G401 (cell line): ENCODE data around the gene PTPRD. TPM values are rescaled to one million over a fixed set of nuclear protein-coding genes. Genes with fewer than 3 reads are reported as not detected.

Source experiments
- DNase-seq: peaks from one replicate; pipeline ENCODE4 v3.0.0-alpha.2; 2015; ENCODE audit warnings: low spot score
- in situ Hi-C: cut with HindIII; loops from 2 replicates; pipeline ENCODE4 v1.10.0; 2016; ENCODE audit warnings: low sequenced_read_pairs, mixed read lengths
- total RNA-seq: library from RNA; depleted of rRNA; stranded (reverse); fragments of >200 nt; shearing (Covaris generic); gene quantifications from 2 replicates; pipeline ENCODE4 v1.2.3, GENCODE V29; 2014

PTPRD gene
- total RNA-seq, 1 experiment from 2014 or later, result 13.0 TPM

DNA sequence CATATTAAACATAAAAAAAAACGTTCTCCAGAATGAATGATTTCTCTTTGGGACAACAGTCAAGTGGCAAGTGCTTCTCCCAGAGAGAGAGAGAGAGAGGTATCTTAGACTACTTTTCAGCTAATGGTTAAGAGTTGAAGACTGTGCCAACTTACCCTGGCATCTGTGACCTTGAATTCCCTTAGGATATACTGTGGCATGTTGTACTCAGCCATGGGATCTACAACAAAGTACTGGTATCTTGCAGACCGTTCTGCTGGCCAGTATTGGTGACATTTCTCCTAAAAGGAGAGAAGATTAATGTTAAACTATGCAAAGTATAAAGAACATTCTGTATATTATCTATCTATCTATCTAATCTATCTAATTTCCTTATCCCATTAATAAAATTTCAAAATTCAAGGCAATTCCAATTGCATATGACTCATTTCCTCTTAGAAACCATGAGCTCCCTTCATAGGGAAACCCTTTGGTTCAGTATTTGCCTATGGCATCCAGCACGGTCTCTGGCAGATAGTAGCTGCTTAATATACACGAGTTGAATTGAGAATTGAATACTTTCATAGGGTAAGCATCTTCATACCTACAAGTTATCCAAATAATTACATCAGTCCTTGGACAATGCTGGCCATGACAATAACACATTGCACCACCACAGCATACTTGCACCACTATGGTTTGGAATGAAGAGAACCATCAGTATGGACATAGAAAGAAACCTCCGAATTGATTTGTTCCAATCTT is 2273.9 kb downstream of the PTPRD start:
- DNase-seq, result no peak
- in situ Hi-C loops, result no loop called here

DNA sequence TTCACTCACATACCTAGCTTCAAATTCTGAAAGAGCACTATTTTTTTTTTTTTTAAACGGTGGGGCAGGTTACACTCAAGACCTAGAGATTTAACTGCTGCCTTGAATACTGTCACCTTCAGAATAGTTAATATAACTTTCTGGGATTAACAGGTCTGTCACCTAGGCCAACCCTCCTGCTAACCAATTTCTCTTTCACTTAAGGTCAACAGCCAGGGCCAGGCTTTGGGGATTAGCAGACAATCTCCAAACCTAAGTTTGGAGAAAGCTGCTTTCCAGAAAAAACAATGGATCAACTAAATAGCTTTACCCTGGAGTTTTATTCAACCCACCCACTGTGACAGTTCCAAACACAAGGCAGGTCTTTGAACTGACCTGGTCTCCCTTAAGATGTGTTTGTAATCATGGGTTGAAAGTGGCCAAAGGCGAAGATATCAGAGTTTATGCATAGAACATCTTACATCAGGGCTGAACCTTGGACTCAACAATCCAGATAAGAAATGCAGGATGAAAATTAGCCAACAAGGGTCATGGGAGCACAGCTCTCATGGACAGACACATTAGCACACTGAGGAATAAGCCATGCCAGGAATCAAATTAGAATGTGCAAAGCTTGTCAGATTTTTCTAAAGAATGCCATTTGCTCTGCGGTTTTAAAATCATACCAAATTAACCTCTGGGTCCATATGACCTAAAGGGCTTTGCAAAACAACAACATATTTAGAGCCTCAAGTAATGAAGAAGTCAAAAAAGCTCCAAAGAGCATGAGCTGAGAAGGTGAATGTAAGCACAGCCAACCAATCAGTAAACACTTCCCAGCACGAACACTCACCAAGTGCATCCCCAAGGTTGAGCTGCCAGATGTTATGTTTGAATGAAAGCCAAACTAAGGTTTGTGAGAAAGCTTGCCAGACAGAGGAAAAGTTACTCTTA is 2274.7 kb downstream of the PTPRD start:
- in situ Hi-C loops, result no loop called here
- no peak for DNase-seq

DNA sequence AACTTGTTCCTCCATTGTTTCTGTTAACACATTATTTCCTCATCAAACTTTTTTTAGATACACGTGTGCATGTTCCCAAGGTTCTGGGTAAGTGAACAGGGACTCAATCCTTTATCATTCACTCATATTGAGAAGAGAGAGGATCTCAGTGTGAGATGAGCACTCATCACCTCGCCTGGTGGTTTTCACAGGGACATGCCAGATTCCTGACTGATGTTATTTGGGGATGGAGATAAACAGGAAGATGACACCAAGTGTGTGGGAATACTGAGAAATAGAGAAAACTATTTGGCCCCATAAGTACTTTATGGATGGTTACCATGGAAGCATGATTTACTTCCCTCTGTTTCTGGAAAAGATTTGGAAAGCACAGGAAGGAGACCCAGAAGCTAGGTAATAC is 2279.9 kb downstream of the PTPRD start:
- no peak for DNase-seq
- in situ Hi-C loops, result no loop called here

DNA sequence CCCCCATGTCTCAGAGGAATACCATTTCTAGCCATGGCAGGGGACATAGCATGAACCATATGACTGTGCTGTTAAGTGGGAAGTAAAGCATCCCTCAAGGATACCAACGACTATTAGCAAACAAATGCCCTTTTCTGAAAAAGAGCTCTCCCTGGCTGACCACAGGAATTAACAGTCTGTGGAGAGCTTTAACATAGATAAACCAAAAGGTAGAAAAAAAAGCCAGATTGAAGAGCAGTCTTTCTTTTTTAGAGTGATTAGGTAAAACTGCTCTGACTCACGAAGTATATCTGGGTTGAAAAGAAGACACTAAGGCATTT is 2280.5 kb downstream of the PTPRD start:
- in situ Hi-C loops, result no loop called here
- no peak for DNase-seq

DNA sequence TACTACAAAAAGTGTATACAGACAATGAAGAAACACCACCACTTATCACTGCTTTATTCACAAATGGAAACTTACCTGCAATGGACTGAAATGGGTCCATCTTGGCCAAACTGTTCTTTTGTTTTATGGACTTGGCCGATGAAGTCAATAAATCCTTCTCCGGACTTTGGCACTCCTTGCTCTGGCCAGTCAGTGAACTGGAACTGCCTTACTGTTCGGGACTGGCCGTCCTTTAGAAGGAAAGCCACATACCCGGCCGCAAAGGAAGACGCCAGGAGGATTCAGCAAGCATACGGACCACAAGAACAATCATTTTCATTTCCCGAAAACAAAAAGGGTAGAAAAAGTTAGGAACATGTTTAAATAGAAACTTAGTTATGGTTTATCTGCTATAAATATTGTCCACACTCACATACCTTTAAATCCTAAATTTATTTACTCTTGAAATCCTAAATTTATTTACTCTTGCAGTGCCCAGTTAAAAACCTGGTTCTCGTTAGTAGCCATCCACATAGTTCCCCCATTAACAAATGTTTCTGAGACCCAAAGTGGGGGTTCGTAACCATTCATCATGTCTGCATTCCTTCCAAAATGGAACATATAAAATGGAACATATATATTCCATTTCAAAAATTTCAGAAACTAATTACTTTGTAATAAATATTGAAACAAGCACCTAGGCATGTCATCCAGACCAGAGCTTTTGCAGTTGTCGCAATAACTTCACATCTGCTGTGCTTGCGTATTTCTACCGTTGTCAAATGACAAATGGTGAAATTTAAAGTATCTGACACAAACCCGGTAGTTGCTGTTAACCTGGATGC is 2281.1 kb downstream of the PTPRD start:
- in situ Hi-C loops, result no loop called here
- no peak for DNase-seq

DNA sequence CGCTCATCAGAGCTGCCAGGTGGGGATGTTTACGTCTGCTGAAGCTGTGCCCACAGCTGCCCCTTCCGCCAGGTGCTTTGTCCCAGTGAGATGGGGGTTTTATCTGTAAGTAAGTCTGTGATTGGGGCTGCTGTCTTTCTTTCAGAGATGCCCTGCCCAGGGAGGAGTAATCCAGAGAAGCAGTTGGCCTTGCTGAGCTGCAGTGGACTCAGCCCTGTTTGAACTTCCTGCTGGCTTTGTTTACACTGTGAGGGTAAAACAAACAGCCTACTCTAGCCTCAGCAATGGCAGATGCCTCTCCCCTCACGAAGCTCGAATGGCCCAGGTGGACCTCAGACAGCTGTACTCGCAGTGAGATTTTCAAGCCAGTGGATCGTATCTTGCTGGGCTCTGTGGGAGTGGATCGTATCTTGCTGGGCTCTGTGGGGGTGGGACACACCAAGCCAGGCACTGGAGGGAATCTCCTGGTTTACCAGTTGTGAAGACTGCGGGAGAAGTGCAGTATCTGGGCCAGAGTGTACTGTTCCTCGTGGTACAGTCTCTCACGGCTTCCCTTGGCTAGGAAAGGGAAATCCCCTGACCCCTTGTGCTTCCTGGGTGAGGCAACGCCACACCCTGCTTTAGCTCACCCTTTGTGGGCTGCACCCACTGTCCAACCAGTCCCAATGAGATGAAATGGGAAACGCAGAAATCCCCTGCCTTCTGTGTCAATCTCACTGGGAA is 2283.1 kb downstream of the PTPRD start:
- in situ Hi-C loops, result no loop called here

DNA sequence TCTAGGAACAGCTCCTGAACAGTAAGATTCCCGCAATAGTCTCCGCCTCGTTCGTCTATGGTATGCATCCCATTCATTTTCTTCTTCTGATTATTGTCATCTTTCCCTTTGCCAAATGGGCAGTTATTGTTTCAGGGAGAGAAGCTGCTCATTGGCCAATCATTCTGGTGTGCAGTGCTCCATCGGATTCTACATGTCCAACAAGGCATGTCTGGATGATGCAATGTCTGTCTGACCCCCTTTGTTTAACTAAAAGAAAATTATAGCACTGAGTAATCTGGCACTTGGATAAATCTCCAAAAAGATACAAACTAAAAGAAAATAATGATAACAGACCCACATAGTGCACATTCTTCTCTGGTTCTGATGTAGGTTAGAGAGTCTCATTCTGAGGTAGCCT is 2297.6 kb downstream of the PTPRD start:
- DNase-seq, result no peak
- in situ Hi-C loops, result no loop called here

More for the DNA sequence above, 2283.1 kb downstream of the PTPRD start:
- no peak for DNase-seq

DNA sequence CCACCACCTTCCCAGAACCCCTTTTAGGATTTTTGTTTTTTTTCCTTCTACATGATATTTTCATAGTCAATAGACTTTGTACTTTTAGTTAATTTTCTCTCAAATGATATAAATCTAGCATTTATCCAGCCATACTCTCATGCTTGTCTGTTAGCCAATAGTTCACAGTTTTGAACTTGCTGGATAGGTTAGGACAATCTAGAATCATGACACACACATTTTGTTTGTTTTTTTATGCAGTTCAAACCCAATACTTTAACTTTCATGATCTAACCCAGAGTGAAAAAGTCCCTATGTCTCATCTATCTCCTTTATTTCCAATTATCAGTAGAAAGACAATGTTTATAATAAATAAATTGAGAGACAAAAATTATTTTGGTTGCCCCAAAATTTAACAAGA is 2303.5 kb downstream of the PTPRD start:
- DNase-seq, result no peak
- in situ Hi-C loops, result no loop called here

DNA sequence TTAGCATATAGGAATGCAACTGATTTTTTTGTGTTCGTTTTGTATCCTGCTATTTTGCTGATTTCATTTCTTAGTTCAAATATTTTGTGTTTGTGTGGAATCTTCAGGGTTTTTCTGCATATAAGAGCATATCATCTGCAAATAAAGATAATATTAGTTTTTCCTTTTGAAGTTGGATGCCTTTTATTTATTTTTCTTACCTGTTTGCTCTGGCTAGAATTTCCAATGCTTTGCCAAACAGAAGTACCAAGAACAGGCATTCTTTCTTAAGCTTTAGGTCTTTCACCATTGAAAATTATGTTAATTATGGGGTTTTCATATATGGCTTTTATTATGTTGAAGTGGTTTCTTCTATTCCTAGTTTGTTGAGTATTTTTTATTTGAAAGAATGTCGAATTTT is 2308.1 kb downstream of the PTPRD start:
- no peak for DNase-seq
- in situ Hi-C loops, result no loop called here

DNA sequence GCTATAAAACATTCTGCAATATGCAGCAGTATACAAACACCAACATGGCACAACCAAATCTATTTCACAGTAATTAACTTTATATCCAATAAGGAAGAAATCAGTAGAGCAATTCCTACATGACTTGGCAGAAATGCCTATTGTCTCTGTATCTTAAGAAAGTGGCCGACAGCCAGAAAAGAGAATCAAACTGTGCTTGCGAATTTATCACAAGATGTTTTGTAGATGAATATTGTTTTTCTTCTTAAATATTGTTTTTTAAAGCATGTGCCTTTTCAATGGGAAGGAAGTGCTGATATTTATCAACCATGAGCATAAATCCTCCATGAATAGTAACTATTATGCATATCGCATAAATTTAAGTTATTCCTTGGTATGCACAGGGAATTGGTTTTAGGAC is 2311.5 kb downstream of the PTPRD start:
- no peak for DNase-seq

DNA sequence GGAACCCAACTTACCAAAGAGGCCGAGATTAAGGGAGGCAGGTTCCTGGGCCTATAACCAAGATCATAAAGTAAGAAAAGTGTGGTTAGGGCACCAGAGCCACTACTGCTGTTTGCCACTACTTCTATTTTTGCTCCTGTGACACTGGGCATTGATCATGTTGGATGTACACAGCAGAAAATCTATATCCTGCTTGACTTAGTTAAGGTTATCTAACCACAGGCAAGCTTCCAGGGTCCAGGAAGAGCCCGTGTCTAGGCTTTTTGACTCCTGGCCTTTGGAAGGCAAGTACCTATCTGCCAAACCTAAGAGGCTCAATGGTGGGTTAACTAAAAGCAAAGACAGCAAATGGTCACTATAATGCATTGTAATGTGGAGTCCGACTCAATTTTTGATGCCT is 2315.8 kb downstream of the PTPRD start:
- in situ Hi-C loops, result no loop called here
- no peak for DNase-seq

More for the DNA sequence above, 2311.5 kb downstream of the PTPRD start:
- in situ Hi-C loops, result no loop called here

DNA sequence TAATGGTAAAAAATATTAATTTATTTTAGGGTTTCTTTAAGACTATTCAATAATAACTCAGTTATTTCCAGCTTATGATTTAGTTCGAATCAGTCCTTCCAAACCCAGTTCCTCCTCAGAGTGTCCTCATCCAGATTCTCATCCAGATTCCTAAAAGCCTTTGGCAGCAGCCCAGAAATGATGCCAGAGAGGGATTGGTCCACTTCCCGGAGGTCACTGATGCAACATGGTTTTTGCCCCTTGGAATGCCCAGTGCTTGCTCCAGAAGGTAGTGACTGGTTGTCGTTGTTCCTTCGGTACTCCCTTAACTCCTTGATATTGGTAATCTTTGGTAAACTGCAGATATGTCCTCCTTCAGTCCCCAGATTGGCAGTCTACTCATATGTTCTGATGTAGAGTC is 2320.1 kb downstream of the PTPRD start:
- in situ Hi-C loops, result no loop called here
- DNase-seq, result peak; percentile 16

DNA sequence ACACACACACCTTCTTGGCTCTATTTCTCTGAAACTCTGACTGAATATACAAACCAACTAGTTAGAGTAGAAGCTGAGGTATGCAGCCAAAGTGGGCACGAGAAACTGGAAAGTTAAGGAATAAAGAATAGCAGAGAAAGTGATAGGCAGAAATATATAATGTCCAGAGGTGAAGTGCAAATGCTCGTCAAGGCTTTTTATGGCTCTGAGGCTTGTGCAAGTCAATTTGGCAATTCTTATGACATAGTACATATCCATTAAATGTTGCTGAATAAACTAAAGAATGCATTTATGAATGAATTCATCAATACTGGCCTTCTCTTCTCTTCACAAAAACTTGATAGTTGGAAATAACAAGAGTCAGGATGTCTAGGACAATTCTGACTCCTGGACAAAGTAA is 2323.1 kb downstream of the PTPRD start:
- no peak for DNase-seq
- in situ Hi-C loops, result no loop called here

DNA sequence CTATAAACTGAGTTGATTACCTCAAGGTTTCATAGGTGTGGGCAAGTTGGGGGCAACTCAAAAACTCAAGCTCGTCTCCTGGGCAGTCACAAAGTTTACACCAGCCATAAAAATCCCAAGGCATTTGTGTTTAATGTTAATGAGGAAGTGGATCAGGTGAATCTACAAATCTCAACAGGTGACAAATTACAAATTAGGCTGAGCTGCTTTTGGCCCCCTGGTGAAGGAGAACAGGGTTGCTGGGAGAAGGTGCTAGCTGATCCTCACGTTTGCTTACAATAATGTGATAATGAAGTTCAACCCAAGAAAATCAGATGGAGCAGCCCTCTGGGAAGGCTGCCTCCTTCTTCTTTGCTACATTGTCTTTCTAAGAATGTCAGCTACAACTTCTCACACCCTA is 2324.8 kb downstream of the PTPRD start:
- in situ Hi-C loops, result no loop called here
- no peak for DNase-seq

DNA sequence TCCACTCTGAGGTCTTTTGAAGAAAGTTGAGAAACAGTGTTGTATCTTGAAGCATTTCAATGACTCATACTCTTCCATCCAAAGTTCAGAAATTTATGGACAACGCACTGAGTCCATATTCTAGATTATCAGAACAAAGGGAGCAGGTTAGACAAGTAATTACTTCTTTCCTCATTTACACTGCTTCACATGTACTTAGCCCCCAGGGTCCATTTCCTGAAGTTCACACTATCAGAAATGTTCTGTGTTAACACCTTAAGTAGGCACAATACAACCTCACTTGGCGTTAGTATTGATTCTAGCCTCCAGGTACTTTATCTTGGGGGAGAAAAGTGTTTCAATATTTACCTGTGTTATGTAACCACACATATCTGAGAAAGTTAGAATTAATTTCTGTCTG is 2325.3 kb downstream of the PTPRD start:
- DNase-seq, result no peak
- in situ Hi-C loops, result no loop called here

DNA sequence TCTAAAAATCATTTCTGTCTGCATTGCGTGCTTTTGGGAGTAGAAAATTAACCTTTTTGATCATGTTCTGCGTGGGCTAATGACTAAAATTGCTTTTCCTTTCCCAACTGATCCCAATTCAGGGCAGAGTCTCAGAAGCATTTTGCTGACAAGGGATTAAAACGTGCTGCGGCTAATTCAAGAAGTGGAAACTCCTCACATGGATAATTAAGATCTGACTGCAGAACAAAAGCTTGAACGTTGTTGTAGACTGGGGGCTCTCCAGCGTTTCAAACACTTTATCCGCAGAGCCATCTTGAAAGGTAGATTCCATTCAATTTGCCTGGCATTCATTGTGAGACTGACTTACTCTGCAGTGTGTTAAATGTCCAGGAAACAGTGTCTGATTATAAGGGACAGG is 2327.9 kb downstream of the PTPRD start:
- DNase-seq, result no peak
- in situ Hi-C loops, result no loop called here

DNA sequence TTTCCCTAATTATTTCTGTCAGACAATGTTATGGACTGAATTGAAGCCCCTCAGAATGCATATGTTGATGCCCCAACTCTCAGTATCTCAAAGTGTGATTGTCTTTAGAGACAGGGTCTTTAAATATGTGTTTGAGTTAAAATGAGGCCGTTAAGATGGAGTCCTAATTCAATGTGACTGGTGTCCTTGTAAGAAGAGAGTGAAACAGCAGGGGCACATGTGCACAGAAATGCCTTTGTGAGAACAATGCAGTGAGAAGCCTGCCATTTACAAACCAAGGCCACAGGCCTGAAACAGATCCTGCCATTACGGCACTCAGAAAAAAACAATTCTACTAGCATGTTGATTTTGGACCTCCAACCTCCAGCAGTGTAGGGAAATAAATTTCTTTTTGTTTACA is 2330.3 kb downstream of the PTPRD start:
- no peak for DNase-seq
- in situ Hi-C loops, result no loop called here

DNA sequence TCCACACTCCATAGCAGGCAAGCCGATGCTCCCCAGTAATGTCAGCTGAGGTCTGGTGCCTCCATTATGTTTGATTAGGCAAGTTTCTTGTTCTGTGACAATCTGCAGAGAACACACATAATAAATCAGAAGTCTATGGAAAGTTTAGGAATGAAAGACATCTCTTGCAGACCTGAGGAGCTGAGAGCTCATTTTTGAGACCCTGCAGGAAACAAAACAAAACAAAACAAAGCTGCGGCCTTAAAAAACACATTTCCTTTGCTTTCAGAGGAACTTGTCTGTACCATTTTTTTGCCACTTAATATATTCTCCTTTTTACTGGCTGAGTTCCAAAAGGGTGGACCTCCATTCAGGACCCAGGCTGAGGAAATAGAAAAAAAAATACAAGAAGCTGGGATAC is 2332.0 kb downstream of the PTPRD start:
- DNase-seq, result no peak
- in situ Hi-C loops, result no loop called here

DNA sequence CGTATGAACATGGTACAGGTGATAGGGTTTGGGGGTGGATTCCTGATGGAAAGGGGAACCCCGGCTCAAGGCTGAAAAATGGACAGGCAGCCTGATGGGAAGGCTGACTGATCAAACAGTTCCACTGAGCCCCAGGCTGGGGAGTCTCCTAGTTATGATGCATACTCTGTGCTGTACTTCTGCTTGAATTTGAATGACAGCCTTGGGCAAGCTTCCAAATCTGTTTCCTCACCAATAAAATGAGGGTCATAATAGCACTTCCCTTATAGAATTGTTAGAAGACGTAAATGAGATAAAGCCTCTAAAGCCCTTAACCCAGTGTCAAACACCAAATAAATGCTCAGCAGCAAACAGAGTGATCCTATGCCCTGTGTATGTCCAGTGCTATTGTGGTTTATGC is 2334.8 kb downstream of the PTPRD start:
- DNase-seq, result no peak
- in situ Hi-C loops, result no loop called here
